ENCODE data around the gene EZR. TPM values are rescaled to one million over a fixed set of nuclear protein-coding genes. Genes with fewer than 3 reads are reported as not detected.

Gene EZR
- polyA plus RNA-seq, 1 donor (not counting 4 experiments of a cell fraction or from before 2014, with no cell fraction given), result 277 TPM

GRCh38 chr6:158807515-158808441 is 11.4 kb downstream of the EZR start:
- Histone ChIP-seq H3K79me2 (ENCODE audit: control insufficient read depth, insufficient read depth, low read length) (peaks cover 96% of the 10 kb centered on the region), H2AFZ (ENCODE audit: control insufficient read depth, low read length) (no peak overlapping the region), H3K4me1 (ENCODE audit: control insufficient read depth, extremely low read depth, insufficient read depth, low read length) (peaks cover 72% of the 10 kb centered on the region), H3K4me3 (ENCODE audit: control insufficient read depth in 2 of 3, extremely low read depth in 1 of 3, insufficient read depth in 2 of 3, low read depth in 1 of 3, low read length in 3 of 3) (no peak overlapping the region), H3K9me3 (ENCODE audit: control insufficient read depth, low read depth, low read length) (no peaks in the 10 kb centered on the region), H3K9ac (ENCODE audit: control insufficient read depth, extremely low read depth, insufficient read depth, low read length) (no peak overlapping the region), H3K27ac (ENCODE audit: control insufficient read depth, insufficient read depth, low read length) (peak overlapping the region; percentile 62), H3K4me2 (ENCODE audit: control insufficient read depth, extremely low read depth, insufficient read depth, low read depth, low read length) (no peak overlapping the region), H3K27me3 (ENCODE audit: control insufficient read depth, extremely low read depth, insufficient read depth, low read length) (no peaks in the 10 kb centered on the region), H3K36me3 (ENCODE audit: control insufficient read depth in 2 of 2, extremely low read depth in 1 of 2, insufficient read depth in 2 of 2, low read length in 2 of 2) (peaks cover 10 to 44% of the 10 kb centered on the region in 2 experiments), H4K20me1 (ENCODE audit: control insufficient read depth, extremely low read depth, insufficient read depth, low read length) (peaks cover 37% of the 10 kb centered on the region), H3K9me1 (ENCODE audit: control insufficient read depth, extremely low read depth, insufficient read depth, low read length) (peaks cover 7% of the 10 kb centered on the region)
- TF ChIP-seq, protein P1, sequence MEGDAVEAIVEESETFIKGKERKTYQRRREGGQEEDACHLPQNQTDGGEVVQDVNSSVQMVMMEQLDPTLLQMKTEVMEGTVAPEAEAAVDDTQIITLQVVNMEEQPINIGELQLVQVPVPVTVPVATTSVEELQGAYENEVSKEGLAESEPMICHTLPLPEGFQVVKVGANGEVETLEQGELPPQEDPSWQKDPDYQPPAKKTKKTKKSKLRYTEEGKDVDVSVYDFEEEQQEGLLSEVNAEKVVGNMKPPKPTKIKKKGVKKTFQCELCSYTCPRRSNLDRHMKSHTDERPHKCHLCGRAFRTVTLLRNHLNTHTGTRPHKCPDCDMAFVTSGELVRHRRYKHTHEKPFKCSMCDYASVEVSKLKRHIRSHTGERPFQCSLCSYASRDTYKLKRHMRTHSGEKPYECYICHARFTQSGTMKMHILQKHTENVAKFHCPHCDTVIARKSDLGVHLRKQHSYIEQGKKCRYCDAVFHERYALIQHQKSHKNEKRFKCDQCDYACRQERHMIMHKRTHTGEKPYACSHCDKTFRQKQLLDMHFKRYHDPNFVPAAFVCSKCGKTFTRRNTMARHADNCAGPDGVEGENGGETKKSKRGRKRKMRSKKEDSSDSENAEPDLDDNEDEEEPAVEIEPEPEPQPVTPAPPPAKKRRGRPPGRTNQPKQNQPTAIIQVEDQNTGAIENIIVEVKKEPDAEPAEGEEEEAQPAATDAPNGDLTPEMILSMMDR (optimal IDR thresholded peaks at IDR 0.05 in 1 of 3, IDR thresholded peaks at IDR 0.05 in 1 of 3, conservative IDR thresholded peaks at IDR 0.05 in 1 of 3; ENCODE audit: extremely low read depth in 1 of 3, insufficient read depth in 2 of 3, low read length in 3 of 3), result no peak
- no peak for TF ChIP-seq EZH2 (IDR thresholded peaks at IDR 0.05; ENCODE audit: low read length)
- dilution Hi-C loops (cut with MboI; ENCODE audit: extremely low pct_ligation_motif_present, low sequenced_read_pairs), result no loop called here
- no peak for DNase-seq (ENCODE audit: low read depth, low spot score)
- FAIRE-seq, result no peak

GRCh38 chr6:158805698-158806377 is 13.3 kb downstream of the EZR start:
- H3K27ac ChIP-seq (ENCODE audit: control insufficient read depth, insufficient read depth, low read length), result peak overlapping the region; percentile 25
- H3K27me3 ChIP-seq (ENCODE audit: control insufficient read depth, extremely low read depth, insufficient read depth, low read length), result no peaks in the 10 kb centered on the region
- H3K79me2 ChIP-seq (ENCODE audit: control insufficient read depth, insufficient read depth, low read length), result peaks cover 95% of the 10 kb centered on the region
- DNase-seq (ENCODE audit: low read depth, low spot score) (no peak), FAIRE-seq (no peak)
- H4K20me1 ChIP-seq (ENCODE audit: control insufficient read depth, extremely low read depth, insufficient read depth, low read length), result peaks cover 41% of the 10 kb centered on the region
- TF ChIP-seq, protein P1 (optimal IDR thresholded peaks at IDR 0.05 in 1 of 3, IDR thresholded peaks at IDR 0.05 in 1 of 3, conservative IDR thresholded peaks at IDR 0.05 in 1 of 3; ENCODE audit: extremely low read depth in 1 of 3, insufficient read depth in 2 of 3, low read length in 3 of 3), result no peak
- no peak for TF ChIP-seq EZH2 (IDR thresholded peaks at IDR 0.05; ENCODE audit: low read length)
- no peak overlapping the region for H3K4me3 ChIP-seq (ENCODE audit: control insufficient read depth in 2 of 3, extremely low read depth in 1 of 3, insufficient read depth in 2 of 3, low read depth in 1 of 3, low read length in 3 of 3)
- H3K4me2 ChIP-seq (ENCODE audit: control insufficient read depth, extremely low read depth, insufficient read depth, low read depth, low read length), result peak overlapping the region; percentile 13
- dilution Hi-C loops (cut with MboI; ENCODE audit: extremely low pct_ligation_motif_present, low sequenced_read_pairs), result no loop called here
- H3K4me1 ChIP-seq (ENCODE audit: control insufficient read depth, extremely low read depth, insufficient read depth, low read length), result peaks cover 68% of the 10 kb centered on the region
- no peaks in the 10 kb centered on the region for H3K9me3 ChIP-seq (ENCODE audit: control insufficient read depth, low read depth, low read length)
- H3K9me1 ChIP-seq (ENCODE audit: control insufficient read depth, extremely low read depth, insufficient read depth, low read length), result peaks cover 7% of the 10 kb centered on the region
- H3K9ac ChIP-seq (ENCODE audit: control insufficient read depth, extremely low read depth, insufficient read depth, low read length), result peak overlapping the region; percentile 14
- H3K36me3 ChIP-seq (ENCODE audit: control insufficient read depth in 2 of 2, extremely low read depth in 1 of 2, insufficient read depth in 2 of 2, low read length in 2 of 2), result peaks cover 12 to 45% of the 10 kb centered on the region in 2 experiments
- H2AFZ ChIP-seq (ENCODE audit: control insufficient read depth, low read length), result no peak overlapping the region
